ENCODE results near the gene CCDC187.

- TF ChIP-seq GATA3 (IDR thresholded peaks at IDR 0.05; ENCODE audit: low read depth, low read length) (no peak), GATA2 (IDR thresholded peaks at IDR 0.05; ENCODE audit: low read depth, low read length) (no peak)
These were observed 39.2 kb downstream of the CCDC187 start for GRCh38 chr9:136264441-136265405.
